Measurements from ENCODE around the gene PINK1.
A peak's percentile ranks its signal among the peaks of the same experiment; 100 is the strongest.

PINK1 gene

DNA sequence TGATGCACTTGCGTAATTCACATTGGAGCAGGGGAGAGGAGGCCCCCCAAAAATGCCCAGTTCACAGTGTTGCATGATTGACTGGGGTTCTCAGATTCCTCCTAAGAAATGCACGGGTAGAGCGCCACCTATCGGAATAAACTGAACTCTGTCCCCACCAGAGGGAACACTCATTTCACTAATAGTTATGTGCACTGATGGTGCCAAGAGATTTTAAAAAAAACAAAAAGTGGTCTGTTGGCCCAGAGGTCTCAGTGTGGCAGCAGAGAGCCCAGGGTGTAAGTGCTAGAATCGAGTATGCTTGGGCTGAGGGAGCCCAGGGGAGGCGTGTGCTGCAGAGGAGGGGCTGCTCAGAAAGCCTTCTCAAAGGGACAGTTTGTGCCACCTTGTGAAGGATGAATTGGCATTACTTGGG is 6.9 kb downstream of the PINK1 start:
- Histone ChIP-seq H3K14ac (ENCODE audit: low read length) (no peak overlapping the region), H3K79me2 (ENCODE audit: control insufficient read depth, insufficient read depth, low read length, poor library complexity) (no peaks in the 10 kb centered on the region), H2BK120ac (ENCODE audit: insufficient read depth, low read length, poor library complexity) (no peak overlapping the region), H4K12ac (ENCODE audit: low read depth, low read length) (no peak overlapping the region), H3K4ac (ENCODE audit: low read depth, low read length) (no peak overlapping the region), H3K79me1 (ENCODE audit: low read length) (no peaks in the 10 kb centered on the region), H3K18ac (ENCODE audit: low read length) (no peak overlapping the region), H3K4me2 (ENCODE audit: low read length) (no peak overlapping the region), H3K27ac (ENCODE audit: low read depth, low read length) (no peak overlapping the region), H3K9me3 (ENCODE audit: insufficient read depth, low read depth, low read length) (no peaks in the 10 kb centered on the region), H3K36me3 (ENCODE audit: control insufficient read depth in 1 of 2, insufficient read depth in 2 of 2, low read length in 2 of 2) (peaks cover 24 to 31% of the 10 kb centered on the region in 2 experiments), H4K91ac (ENCODE audit: low read depth, low read length) (no peak overlapping the region), H2BK12ac (ENCODE audit: low read length) (no peak overlapping the region), H2BK5ac (ENCODE audit: low read depth, low read length, poor library complexity) (no peak overlapping the region), H4K8ac (ENCODE audit: low read depth, low read length) (no peak overlapping the region), H3K23ac (ENCODE audit: low read length) (no peak overlapping the region), H3K4me1 (ENCODE audit: control insufficient read depth in 1 of 2, insufficient read depth in 2 of 2, low read length in 2 of 2) (no peaks in the 10 kb centered on the region), H3K4me3 (ENCODE audit: low read depth, low read length) (no peak overlapping the region), H3K27me3 (ENCODE audit: insufficient read depth, low read length) (no peaks in the 10 kb centered on the region), H2AFZ (ENCODE audit: insufficient read depth, low read length, poor library complexity) (no peak overlapping the region), H3K9ac (ENCODE audit: low read length) (no peak overlapping the region), H2AK5ac (ENCODE audit: low read length) (no peak overlapping the region)
- peak in 1 of 2 donors; percentile 67 for DNase-seq
- no CpG with 5 or more reads among the region's 6 CpGs for WGBS (ENCODE audit: extremely low coverage, insufficient coverage, insufficient read length)

DNA sequence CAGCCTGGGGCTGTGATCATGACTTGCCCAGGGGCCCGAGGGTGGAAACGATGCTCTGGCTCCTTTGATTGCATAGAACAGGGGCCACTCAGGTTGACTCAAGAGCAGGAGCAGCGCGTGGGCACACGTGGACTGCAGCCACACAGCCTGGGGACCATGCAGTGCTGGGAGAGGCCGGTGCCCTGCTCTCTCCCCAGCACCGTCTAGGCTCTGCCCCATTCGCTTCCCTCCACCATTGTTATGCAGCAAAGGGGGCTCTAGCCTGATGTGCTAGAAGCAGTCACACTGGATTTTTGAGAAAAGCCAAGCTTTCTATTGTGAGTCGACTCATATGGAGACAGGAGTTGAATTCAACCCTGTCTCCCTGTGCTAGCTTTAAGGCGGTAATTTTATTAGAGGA is 8.7 kb downstream of the PINK1 start:
- Histone ChIP-seq H3K27me3 (ENCODE audit: insufficient read depth, low read length) (no peaks in the 10 kb centered on the region), H3K27ac (ENCODE audit: low read depth, low read length) (no peak overlapping the region), H3K18ac (ENCODE audit: low read length) (no peak overlapping the region), H4K8ac (ENCODE audit: low read depth, low read length) (no peak overlapping the region), H4K91ac (ENCODE audit: low read depth, low read length) (no peak overlapping the region), H2AFZ (ENCODE audit: insufficient read depth, low read length, poor library complexity) (no peak overlapping the region), H2BK5ac (ENCODE audit: low read depth, low read length, poor library complexity) (no peak overlapping the region), H3K23ac (ENCODE audit: low read length) (no peak overlapping the region), H3K4me3 (ENCODE audit: low read depth, low read length) (no peak overlapping the region), H3K14ac (ENCODE audit: low read length) (no peak overlapping the region), H3K4me2 (ENCODE audit: low read length) (no peak overlapping the region), H3K9me3 (ENCODE audit: insufficient read depth, low read depth, low read length) (no peaks in the 10 kb centered on the region), H2BK12ac (ENCODE audit: low read length) (no peak overlapping the region), H3K9ac (ENCODE audit: low read length) (no peak overlapping the region), H4K12ac (ENCODE audit: low read depth, low read length) (no peak overlapping the region), H2AK5ac (ENCODE audit: low read length) (no peak overlapping the region), H3K79me2 (ENCODE audit: control insufficient read depth, insufficient read depth, low read length, poor library complexity) (no peaks in the 10 kb centered on the region), H3K4me1 (ENCODE audit: control insufficient read depth in 1 of 2, insufficient read depth in 2 of 2, low read length in 2 of 2) (no peaks in the 10 kb centered on the region), H3K36me3 (ENCODE audit: control insufficient read depth in 1 of 2, insufficient read depth in 2 of 2, low read length in 2 of 2) (peaks cover 24 to 31% of the 10 kb centered on the region in 2 experiments), H3K79me1 (ENCODE audit: low read length) (no peaks in the 10 kb centered on the region), H3K4ac (ENCODE audit: low read depth, low read length) (no peak overlapping the region), H2BK120ac (ENCODE audit: insufficient read depth, low read length, poor library complexity) (no peak overlapping the region)
- no peak for DNase-seq
- WGBS (ENCODE audit: extremely low coverage, insufficient coverage, insufficient read length): no CpG with 5 or more reads among the region's 10 CpGs

DNA sequence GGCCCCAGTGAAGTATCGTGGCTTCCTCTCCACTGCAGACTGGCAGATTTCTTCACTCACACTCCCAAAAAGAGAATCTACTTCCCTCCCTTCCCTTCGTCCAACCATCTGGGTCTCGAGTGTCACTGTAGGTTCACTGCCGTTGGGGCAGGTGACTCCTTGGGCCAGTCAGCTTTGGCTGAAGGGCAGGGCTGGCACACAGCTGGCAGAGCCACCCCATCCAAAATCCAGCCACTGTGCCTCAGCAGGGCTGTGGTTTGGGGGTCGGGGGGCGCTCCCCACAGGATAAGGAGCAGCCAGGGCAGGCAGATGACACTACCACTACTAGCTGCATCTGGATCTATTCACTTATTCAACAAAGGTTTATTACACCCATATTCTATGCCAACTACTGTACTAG is 9.8 kb downstream of the PINK1 start:
- DNase-seq: no peak
- Histone ChIP-seq H3K79me2 (ENCODE audit: control insufficient read depth, insufficient read depth, low read length, poor library complexity) (no peaks in the 10 kb centered on the region), H2AFZ (ENCODE audit: insufficient read depth, low read length, poor library complexity) (no peak overlapping the region), H3K36me3 (ENCODE audit: control insufficient read depth in 1 of 2, insufficient read depth in 2 of 2, low read length in 2 of 2) (peaks cover 20 to 25% of the 10 kb centered on the region in 2 experiments), H3K4me1 (ENCODE audit: control insufficient read depth in 1 of 2, insufficient read depth in 2 of 2, low read length in 2 of 2) (no peaks in the 10 kb centered on the region), H2BK120ac (ENCODE audit: insufficient read depth, low read length, poor library complexity) (no peak overlapping the region), H3K9ac (ENCODE audit: low read length) (no peak overlapping the region), H4K91ac (ENCODE audit: low read depth, low read length) (no peak overlapping the region), H3K27me3 (ENCODE audit: insufficient read depth, low read length) (no peaks in the 10 kb centered on the region), H2BK12ac (ENCODE audit: low read length) (no peak overlapping the region), H3K4me2 (ENCODE audit: low read length) (no peak overlapping the region), H3K18ac (ENCODE audit: low read length) (no peak overlapping the region), H2AK5ac (ENCODE audit: low read length) (no peak overlapping the region), H3K79me1 (ENCODE audit: low read length) (no peaks in the 10 kb centered on the region), H3K23ac (ENCODE audit: low read length) (no peak overlapping the region), H3K14ac (ENCODE audit: low read length) (no peak overlapping the region), H3K27ac (ENCODE audit: low read depth, low read length) (no peak overlapping the region), H4K12ac (ENCODE audit: low read depth, low read length) (no peak overlapping the region), H4K8ac (ENCODE audit: low read depth, low read length) (no peak overlapping the region), H3K4ac (ENCODE audit: low read depth, low read length) (no peak overlapping the region), H2BK5ac (ENCODE audit: low read depth, low read length, poor library complexity) (no peak overlapping the region), H3K4me3 (ENCODE audit: low read depth, low read length) (no peak overlapping the region), H3K9me3 (ENCODE audit: insufficient read depth, low read depth, low read length) (no peaks in the 10 kb centered on the region)
- WGBS (ENCODE audit: extremely low coverage, insufficient coverage, insufficient read length): no CpG with 5 or more reads among the region's 6 CpGs

DNA sequence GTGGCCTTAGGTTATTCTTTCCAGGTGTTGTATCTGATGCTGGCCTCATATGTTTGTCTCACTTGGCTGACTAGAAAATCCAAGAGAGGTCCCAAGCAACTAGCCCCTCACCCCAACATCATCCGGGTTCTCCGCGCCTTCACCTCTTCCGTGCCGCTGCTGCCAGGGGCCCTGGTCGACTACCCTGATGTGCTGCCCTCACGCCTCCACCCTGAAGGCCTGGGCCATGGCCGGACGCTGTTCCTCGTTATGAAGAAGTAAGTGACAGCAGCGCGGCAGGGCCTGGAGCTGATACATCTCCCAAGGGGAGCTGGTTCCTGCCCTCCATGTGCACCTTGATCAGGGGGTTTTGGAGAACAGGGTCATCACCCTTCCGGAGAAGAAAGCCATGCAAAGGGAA is 11.2 kb downstream of the PINK1 start:
- Histone ChIP-seq H4K8ac (ENCODE audit: low read depth, low read length) (no peak overlapping the region), H2AK5ac (ENCODE audit: low read length) (no peak overlapping the region), H3K27ac (ENCODE audit: low read depth, low read length) (no peak overlapping the region), H2BK12ac (ENCODE audit: low read length) (no peak overlapping the region), H3K4me1 (ENCODE audit: control insufficient read depth in 1 of 2, insufficient read depth in 2 of 2, low read length in 2 of 2) (no peaks in the 10 kb centered on the region), H4K12ac (ENCODE audit: low read depth, low read length) (no peak overlapping the region), H3K9ac (ENCODE audit: low read length) (no peak overlapping the region), H3K4me3 (ENCODE audit: low read depth, low read length) (no peak overlapping the region), H3K36me3 (ENCODE audit: control insufficient read depth in 1 of 2, insufficient read depth in 2 of 2, low read length in 2 of 2) (peaks cover 27 to 33% of the 10 kb centered on the region in 2 experiments), H2AFZ (ENCODE audit: insufficient read depth, low read length, poor library complexity) (no peak overlapping the region), H3K4ac (ENCODE audit: low read depth, low read length) (no peak overlapping the region), H3K27me3 (ENCODE audit: insufficient read depth, low read length) (no peaks in the 10 kb centered on the region), H3K79me2 (ENCODE audit: control insufficient read depth, insufficient read depth, low read length, poor library complexity) (no peaks in the 10 kb centered on the region), H3K23ac (ENCODE audit: low read length) (no peak overlapping the region), H3K18ac (ENCODE audit: low read length) (no peak overlapping the region), H2BK5ac (ENCODE audit: low read depth, low read length, poor library complexity) (no peak overlapping the region), H3K79me1 (ENCODE audit: low read length) (no peaks in the 10 kb centered on the region), H3K9me3 (ENCODE audit: insufficient read depth, low read depth, low read length) (no peaks in the 10 kb centered on the region), H3K14ac (ENCODE audit: low read length) (no peak overlapping the region), H3K4me2 (ENCODE audit: low read length) (no peak overlapping the region), H4K91ac (ENCODE audit: low read depth, low read length) (no peak overlapping the region), H2BK120ac (ENCODE audit: insufficient read depth, low read length, poor library complexity) (no peak overlapping the region)
- no CpG with 5 or more reads among the region's 13 CpGs for WGBS (ENCODE audit: extremely low coverage, insufficient coverage, insufficient read length)
- DNase-seq: no peak
